A673 (cell line): ENCODE measurements around the gene CLTB.

ENCODE experiments used
- EZH2 ChIP-seq: fragments of 200-600 bp; sonication (generic); IDR thresholded peaks from 2 replicates; pipeline ENCODE4 v1.6.1; 2017; ENCODE audit warnings: borderline replicate concordance, low read depth, mild to moderate bottlenecking, mixed read lengths, antibody characterized with exemption, low read length; ENCODE audit not compliant: poor library complexity, severe bottlenecking
- TF ChIP-seq, protein P1 (sequence below): fragments of 300-800, 200-600 bp; sonication (generic); conservative IDR thresholded peaks from 2 replicates; pipeline ENCODE4 v1.5.1; 2017; ENCODE audit warnings: low read depth, mild to moderate bottlenecking, antibody characterized with exemption, low read length, moderate library complexity, mixed read lengths

DNA sequence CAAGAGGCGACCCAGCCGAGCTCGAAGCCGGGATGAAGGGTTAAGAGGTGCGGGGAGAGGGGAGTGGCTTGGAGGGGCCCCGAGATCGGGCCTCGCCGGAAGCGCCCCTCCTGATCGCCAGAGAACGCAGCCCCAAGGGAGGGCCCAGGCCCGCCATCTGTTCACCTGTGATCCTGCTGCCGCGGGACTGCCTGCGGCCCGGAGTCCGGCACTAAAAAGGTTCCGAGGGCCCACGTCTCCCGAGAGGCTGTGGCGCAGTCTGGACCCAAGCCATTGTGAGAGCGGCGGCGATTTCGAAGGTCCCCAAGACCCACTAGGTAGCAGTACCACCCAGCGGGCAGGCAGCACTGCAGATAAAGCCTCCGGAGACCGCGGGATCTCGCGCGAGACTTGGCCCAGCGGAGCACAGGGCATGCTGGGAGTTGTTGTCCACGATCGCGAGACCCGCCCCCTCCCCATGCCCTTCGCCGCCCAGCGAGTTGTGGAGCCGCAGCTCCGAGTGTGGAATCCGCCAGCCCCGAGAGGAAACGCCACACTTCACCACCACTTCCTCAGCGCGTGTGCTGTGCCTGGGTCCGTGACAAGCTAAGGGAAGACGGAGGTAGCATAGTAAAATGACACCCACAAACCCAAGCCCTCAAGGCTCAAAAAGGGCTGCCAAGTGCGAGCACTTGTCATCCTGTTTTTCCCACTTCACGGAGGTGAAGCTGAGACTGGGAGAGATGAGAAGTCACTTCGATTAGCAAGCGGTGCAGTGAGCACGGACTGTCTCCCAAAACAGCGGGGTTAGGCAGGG is 54.7 kb downstream of the CLTB start, which contains the start of gene KIAA1191:
- TF ChIP-seq EZH2, result no peak
- TF ChIP-seq, protein P1, sequence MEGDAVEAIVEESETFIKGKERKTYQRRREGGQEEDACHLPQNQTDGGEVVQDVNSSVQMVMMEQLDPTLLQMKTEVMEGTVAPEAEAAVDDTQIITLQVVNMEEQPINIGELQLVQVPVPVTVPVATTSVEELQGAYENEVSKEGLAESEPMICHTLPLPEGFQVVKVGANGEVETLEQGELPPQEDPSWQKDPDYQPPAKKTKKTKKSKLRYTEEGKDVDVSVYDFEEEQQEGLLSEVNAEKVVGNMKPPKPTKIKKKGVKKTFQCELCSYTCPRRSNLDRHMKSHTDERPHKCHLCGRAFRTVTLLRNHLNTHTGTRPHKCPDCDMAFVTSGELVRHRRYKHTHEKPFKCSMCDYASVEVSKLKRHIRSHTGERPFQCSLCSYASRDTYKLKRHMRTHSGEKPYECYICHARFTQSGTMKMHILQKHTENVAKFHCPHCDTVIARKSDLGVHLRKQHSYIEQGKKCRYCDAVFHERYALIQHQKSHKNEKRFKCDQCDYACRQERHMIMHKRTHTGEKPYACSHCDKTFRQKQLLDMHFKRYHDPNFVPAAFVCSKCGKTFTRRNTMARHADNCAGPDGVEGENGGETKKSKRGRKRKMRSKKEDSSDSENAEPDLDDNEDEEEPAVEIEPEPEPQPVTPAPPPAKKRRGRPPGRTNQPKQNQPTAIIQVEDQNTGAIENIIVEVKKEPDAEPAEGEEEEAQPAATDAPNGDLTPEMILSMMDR, result no peak; the same call in 1 of the 2 replicates
